Esophagus muscularis mucosa (tissue), 4 donors: ENCODE data around the gene SMIM38.

Experiments used
- CTCF ChIP-seq, 3 experiments: fragments of 200-600 bp in 2 of 3; fragments of 450-650 bp in 1 of 3; sonication (generic) in 2 of 3; IDR thresholded peaks; one replicate each; pipeline ENCODE4 v1.5.1; 2017 to 2019; ENCODE audit warnings: antibody characterized with exemption in 3 of 3, mild to moderate bottlenecking in 2 of 3, moderate library complexity in 1 of 3
- EP300 ChIP-seq: sonication (generic); formaldehyde crosslinking; IDR thresholded peaks from one replicate; pipeline ENCODE4 v1.6.1; 2017; ENCODE audit warnings: antibody characterized with exemption
- POLR2AphosphoS5 ChIP-seq, 2 donors: sonication (generic); formaldehyde crosslinking; IDR thresholded peaks; one replicate each; pipeline ENCODE4 v1.6.1; 2017; ENCODE audit warnings: antibody characterized with exemption in 2 of 2

- TF ChIP-seq POLR2AphosphoS5 (IDR thresholded peaks at IDR 0.05) (no peak), CTCF (IDR thresholded peaks at IDR 0.05) (no peak), EP300 (no peak)
These were observed 49.5 kb upstream of the SMIM38 start for GRCh38 chr11:69106031-69106811.
